Activated T-cell treated with anti-CD3 and anti-CD28 coated beads, Interleukin-2, amount 50 U/mL, for 48 hours (primary cell): Measurements from ENCODE around the gene CCDC136.

Source experiments
- DNase-seq, 2 experiments: peaks; one replicate each; pipeline ENCODE4 v3.0.0-alpha.2; 2020

CCDC136 gene

DNA sequence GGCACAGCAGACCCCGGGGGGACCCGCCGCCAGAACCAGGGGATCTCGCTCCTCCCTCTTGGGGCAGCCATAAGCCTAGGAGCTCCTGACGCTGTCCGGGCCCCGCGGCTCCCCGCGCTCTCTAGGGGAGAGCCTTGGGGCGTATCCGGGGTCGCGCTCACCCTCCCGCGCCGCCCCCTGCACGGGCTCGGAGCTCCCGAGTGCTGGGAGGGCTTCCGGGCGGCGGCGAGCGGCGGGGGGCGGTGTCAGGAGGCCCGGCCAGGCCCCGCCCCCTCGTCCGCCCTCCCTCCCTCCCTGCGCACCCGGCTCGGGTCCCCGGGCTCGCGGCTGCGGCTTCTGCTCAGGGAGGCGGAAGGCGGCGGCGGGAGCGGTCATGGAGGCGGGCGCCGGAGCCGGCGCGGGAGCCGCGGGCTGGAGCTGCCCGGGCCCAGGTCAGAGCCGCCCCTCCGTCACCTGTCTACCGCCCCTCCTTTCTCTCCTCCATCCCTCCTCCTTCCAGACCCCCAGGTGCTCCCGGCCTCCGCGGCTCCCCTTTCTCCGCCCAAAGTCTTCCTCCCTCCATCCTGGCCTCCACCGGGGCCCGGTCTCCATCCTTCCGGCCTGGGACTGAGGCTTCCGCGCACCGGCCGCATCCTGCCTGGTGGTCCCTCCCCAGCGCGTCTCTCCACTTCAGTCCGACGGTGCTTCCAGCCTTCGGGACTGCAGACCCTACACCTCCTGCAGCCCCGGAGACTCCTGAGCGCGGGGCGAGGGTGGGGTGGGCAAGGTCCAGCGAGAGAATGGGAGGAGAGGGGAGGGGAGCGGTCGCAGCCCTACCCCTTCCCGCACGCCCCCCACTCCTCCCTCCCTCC is at the start of gene CCDC136:
Gene CCDC136 (plus strand): TSS at position 848 of the 851 bp plus-strand sequence. CDS start 444 bp downstream, outside the sequence.
- DNase-seq, result peak; percentile 76 to 85

DNA sequence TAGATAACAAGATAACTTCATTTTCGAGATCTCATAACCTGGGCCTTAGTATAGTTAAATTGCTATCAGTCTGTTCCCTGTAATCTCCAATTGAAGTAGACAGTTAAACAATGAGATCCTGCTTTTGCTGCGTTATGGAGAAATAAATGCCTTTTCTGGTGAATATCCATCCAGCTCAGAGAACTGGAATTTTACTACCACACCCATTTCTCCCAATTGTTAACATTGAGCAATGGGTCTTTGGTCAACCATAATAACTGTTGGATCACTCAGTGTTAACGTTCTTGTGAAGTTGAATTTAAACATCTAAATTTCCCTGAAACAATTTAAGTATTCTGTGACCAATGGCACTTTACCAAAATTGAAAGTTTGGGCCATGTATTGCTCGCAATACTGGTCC is 49.6 kb upstream of the CCDC136 start:
- no peak for DNase-seq

DNA sequence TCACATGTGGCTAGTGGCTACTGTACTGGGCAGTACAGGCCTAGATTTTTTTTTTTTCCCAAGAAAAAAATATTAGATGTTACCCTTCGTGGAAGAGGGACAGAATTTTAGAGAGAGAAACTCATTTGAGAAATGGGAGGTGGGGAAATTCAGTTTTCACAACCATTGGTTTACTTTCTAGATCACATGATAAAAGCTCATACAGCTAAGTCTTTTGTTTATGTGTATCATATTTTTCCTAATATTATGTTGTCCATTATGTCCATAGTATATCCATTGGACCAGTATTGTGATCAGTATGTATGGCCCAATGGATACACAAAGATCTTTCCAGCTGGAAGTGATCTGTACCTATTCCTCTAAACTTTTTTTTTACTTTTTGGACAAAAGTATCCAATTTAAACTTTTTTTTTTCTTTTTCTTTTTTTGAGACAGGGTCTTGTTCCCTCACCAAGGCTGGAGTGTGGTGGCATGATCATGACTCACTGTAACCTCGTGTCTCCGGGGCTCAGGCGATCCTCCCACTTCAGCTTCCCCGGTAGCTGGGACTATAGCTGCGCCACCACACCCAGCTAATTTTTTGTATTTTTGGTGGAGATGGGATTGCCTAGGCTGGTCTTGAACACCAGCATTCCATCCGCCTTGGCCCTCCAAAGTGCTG is 48.5 kb upstream of the CCDC136 start:
- no peak for DNase-seq

DNA sequence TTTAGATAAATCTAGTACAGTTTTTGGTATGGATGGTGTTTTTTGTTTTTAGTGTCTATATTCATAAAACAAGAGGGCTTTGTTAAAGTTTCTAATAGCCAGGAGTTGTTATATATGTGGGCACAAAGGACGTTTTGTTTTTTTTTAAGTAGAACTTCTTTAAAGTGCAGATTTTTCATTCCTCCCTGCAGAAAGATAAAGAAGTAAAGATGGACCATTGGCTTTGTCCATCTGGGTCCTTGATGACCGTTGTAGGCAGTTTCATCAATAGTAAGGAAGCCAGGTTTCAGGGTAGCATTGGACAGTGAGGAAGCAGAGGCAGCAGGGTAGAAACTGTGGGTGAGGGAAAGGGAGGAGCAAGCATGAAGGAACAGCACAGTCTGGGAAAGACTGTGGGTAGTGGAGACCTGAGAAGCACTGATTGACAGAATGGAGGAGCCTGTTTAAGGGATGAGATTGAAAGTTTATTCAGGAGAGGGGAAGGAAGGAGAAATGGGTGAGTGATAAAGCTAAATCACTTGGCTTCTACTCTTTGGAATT is 47.3 kb upstream of the CCDC136 start:
- no peak for DNase-seq

DNA sequence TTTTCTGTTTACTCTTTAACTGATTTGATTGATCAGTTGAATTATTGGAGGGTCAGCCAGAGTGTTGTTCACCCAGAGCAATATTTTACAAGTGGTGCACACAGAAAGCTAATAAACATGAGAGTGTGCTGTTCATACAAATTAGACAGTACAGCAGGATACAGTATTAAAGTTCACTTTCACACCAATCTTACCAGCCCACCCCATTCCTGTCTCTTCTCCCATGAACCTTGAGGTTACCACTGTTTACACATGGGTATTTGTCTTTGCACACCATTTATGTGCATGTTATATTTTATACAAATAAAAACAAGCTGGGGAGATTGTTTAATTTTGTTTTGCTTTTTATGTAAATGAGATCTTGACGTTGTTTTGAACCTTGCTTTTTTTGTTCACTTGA is 46.1 kb upstream of the CCDC136 start:
- DNase-seq, result no peak

DNA sequence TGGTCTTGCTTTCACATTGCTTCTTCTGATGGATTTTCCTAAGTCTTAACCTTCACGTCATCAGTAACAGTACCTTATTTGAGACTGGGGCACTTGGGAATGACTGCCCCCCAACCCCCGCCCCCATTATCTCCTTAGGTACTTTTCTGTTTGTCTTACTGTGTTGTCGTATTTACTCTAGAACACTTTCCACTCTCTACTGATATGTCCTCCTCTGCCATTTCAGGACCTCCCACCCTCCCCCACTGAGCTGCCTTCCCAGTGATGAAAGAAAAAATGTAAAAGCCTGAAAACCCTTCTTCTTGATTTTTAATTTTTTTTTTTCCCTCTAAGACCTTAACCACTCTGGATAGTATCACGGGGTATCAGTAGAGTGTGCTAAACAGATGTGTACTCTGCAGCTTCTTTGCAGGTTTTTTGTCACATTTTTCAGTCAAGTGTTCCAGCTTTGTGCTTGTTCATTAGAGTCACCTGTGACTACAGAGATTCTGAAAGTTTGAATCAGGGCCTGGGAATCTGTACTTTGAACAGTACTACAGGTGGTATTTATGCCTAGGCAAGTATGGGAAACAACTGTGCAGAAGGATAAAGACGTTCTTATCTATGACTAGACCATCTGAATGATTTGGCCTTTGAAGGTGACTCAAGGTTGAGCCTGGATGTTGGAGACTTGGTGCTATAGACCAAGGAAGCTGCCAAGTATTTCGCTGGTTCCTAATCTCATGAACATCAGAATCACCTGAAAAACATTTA is 44.3 kb upstream of the CCDC136 start:
- no peak for DNase-seq

DNA sequence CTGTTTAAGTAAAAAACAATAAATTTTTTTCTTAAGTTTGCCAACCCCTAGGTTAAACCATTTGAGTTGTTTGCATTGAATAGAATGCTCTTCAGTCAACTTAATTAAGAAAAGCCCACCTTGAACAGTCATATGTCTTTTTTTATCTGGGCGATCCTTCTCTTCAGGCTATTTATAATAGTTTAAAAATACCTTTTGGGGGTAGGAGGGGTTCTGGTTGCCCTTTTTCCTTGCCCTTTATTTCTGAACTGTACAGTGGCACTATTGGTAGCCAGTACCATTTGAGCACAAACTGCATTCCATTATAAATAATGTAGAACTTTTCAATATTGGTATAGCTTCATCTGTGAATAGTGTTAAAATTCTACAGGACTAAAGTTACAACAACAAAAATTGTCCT is 39.5 kb upstream of the CCDC136 start:
- no peak for DNase-seq

DNA sequence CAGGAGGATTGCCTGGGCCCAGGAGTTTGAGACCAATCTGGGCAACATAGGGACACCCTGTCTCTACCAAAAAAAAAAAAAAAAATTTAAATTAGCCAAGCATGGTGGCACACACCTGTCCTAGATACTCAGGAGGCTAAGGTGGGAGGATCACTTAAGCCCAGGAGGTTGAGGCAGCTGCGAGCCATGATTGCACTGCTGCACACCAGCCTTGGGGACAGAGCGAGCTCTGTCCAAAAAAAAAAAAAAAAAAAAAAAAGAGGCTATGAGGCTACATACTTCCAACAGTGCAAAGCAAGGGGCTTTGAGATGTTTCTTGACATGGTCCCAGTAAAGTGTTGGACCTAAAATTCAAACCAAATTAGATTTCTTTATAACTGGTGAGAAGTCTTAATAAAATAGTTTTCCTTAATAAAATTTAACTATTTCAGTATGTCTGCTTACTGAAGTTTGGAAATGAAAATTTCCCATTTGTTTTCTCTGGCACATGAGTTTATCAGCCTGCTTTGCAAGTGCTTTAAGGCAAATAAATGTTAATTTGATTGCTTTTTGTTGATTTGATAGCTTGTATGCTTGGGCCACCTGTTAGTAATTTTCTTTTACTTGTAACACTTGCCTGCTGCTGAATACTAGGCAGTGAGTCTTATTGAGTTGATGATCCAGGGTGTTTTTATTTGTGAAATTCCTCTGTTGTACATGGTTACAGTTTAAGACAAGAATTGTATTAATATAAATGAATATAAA is 36.5 kb upstream of the CCDC136 start:
- DNase-seq, result no peak

DNA sequence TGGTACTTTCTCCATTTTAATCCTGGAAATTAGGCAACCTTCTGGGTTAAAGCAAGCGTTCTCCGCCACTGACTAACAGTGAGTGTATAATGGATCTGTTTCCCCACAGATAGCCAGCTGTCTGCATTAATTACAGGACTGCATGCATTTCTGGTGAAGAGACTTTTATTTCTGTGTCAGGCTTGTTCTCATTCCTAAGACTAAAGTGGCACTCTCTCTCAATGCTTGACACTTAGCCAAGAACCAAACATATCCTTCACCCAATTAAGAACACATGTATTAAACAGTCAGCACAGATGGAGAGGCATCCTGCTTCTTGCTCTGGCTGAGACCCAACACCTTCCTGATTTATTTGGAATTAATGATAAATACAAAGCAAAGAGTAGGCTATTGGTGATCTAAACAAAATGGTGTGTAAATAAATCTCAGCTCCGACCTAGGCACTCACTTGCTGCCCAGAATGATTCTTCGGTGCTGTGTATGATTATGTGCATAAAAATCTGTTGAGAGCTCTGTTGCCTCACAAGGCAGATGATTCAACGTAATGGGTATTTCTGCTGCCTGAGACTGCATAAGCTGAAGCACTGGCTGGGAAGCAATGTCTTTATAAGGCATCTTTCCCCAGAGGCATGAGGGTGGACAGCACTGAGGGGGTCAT is 35.8 kb upstream of the CCDC136 start:
- DNase-seq, result no peak

DNA sequence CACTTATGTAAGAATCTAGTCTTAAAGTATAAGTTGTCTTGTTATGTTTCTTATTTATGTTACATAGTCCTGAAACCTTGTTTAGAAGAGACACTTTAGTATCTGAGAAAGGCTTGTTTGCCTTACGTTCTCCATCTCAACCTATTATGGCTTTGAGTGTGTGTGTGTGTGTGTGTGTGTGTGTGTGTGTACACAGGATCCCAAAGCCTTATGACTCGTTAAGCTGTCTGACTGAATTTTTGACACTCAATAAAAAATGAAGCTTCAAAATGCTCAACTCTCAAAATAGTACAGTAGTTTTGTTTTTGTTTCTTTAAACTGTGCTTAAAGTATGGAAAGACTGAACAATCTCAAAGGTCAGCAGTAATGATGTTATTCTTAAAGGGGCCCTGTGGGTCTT is 34.6 kb upstream of the CCDC136 start:
- no peak for DNase-seq

DNA sequence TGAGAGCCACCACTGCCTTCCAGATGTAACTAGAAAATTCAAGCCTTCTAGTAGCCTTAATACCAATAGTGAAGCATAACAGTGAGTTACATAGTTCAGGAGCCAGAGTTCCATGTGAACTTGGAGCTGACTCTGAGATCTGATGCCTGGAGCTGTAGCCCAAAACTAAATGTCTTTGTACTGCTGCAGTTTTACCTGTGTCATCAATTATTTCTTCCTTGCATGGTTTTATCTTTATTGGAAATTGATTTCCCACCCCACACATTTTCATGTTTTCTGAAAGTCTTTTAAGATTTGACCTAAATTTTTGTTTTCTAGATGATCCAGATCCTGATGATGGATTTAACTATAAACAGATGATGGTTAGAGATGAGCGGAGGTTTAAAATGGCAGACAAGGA is 33.2 kb upstream of the CCDC136 start:
- DNase-seq, result no peak

DNA sequence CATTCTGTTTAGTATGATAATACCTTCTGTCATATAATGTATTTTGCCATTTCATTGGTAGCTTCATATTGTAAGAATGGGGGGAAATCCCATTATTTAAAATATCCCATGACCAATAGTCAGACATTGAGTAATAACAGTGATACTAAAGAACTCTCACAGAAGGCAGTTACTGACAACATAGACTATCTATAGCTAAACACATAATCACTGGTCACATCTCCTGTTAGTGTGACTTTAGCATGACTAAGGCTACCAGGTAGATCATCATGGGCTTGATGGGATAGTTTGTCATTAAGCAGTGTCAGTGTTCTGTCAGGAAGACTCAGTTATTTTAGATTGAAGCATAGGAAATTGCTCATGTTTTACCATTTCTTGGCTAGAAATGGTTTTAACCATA is 32.5 kb upstream of the CCDC136 start:
- no peak for DNase-seq

DNA sequence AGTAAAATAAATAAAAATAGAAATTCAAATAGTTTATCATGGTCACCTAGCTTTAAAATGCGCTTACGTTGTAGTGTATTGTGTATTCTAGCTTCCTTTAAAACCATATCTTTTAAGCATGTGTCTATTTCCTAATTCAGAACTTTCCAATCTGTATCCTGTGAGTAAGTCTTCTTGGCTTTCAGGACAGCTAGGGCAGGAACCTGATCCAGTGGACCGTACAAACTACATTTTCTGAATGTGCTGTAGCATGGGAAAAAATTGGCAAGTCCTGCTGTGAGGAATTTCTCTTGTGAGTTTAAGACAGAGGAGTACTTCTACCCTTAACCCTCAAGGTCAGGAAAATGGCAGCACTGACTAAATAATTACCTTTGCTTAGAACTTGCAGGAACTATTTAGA is 28.2 kb upstream of the CCDC136 start:
- DNase-seq, result no peak

DNA sequence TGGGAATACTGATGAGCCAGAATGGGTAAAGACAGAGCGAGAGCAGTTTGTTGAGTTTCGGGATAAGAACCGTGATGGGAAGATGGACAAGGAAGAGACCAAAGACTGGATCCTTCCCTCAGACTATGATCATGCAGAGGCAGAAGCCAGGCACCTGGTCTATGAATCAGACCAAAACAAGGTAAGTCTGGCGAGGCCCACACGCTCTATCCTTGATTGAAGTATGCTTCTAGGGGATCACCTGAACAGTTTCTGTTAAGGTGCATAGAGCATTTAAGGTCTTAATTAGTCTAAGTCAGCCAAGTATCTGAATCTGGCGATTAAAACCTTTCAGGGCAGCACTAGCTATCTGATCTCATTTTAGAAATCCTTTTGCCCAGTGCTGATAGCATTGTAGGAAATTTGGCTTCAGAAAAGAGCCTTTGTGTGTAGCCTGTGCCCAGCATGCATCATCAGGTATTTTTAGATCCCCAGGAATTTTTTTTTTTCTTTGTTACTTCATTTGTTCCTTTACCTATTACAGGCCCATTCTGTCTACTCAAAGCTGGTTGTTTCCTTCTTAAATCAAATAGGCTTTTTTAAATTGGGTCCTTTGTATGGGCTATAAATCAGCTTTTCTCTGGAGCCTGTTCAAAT is 24.2 kb upstream of the CCDC136 start:
- DNase-seq, result no peak

DNA sequence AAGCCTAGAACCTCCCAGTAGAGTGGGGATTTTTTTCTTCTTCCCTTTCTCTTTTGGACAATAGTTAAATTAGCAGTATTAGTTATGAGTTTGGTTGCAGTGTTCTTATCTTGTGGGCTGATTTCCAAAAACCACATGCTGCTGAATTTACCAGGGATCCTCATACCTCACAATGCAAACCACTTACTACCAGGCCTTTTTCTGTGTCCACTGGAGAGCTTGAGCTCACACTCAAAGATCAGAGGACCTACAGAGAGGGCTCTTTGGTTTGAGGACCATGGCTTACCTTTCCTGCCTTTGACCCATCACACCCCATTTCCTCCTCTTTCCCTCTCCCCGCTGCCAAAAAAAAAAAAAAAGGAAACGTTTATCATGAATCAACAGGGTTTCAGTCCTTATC is 21.5 kb upstream of the CCDC136 start:
- DNase-seq, result no peak

DNA sequence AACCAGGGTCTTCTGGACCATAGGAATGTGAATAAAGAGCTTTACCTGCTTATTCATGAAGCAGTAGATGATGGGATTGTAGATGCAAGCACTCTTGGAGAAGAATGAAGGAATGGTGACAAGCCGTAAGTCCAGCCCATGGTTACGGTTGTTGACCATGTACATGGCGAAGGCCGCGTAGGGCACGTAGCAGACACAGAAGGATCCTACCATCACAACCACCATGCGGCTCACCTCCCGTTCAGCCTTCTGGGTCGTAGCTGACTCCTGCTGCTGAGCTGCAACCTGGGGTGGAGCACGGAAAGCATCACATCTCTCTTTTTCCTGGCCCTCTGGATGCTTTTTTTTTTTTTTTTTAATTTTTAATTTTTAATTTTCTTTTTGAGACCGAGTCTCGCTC is 18.2 kb upstream of the CCDC136 start:
- no peak for DNase-seq

DNA sequence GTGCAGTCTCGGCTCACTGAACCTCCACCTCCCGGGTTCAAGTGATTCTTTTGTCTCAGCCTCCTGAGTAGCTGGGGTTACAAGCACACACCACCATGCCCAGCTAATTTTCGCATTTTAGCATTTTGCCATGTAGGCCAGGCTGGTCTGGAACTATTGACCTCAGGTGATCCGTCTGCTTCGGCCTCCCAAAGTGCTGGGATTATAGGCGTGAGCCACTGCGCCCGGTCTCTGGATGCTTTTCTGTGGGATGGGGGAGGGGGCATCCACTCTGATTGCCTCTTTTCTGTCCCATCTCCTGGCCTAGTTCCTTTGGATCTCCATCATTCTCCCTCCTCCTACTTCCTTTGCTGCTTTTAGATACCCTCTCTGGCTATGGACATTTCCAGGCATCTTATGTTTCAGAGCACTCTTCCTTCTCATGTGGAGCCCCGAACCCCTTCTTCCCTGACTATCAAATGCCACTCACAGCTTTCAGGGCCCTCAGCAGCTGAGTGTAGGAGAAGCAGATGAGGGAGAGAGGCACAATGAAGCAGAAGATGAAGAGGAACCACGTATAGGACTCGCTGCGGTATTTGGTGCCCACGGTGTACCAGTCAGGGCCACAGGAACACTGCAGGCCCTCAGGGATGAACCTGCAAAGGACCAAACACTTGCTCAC is 17.6 kb upstream of the CCDC136 start:
- DNase-seq, result no peak

DNA sequence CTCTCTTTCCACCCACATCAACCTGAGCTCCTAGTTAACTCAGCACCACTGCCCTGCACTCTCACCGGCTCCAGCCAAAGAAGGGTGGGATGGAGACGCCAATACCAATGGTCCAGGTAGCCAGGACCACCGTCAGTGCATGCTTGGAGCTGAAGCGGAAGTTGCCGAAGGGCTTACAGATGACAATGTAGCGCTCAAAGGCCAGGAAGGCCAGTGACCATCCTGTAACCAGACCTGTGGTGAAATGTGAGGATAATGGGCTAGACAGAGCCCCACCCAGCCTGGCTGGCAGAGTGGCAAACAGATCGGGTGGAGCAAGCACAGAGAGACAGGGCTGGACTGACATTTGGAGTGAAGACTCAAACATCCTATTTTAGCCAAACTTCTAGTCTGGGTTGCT is 16.8 kb upstream of the CCDC136 start:
- DNase-seq, result no peak

DNA sequence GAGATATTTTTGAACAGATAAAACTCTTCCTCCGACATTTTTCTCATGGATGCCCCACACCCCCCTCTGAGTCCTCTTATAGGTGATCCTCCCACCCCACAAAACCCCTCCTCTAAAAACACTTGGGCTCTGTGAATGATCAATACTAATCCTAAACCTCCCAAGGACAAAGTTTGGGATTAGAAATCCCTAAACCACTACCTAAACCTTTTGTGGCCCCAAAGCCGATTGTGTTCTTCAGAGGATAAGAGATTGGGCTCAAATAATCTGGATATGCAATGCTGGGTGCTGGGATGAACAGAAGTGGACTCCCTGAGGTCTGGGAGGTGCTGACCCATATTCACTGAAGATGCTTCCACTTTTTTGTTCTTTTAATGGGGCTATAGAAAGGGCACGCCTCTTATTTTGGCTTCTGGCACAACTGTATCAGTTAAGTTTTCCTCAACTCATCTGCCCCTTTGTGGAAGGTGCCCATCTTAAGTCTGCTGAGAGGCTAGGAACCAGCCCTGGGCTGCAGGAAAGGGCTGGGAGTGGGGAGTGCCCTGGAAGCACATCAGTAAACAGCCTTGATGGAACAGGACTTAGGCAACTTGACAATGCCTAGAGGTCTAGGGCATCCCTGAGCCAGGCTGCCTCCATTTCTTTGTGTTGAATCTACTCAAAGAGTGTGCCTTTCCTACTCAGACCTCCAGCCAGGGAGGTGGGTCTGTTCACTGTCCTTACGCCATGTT is 15.9 kb upstream of the CCDC136 start, which contains the start of gene OPN1SW:
Gene OPN1SW (minus strand): TSS at position 51 of the 731 bp plus-strand sequence. CDS start 13 bp downstream, at position 38.
- DNase-seq, result no peak
